GM21576 (cell line): ENCODE measurements around the gene RFTN1.

Experiments used
- ATAC-seq: cut with Tn5 transposase; IDR thresholded peaks from one replicate; pipeline ENCODE4 v1.9.1; 2021; ENCODE audit warnings: mild to moderate bottlenecking, moderate library complexity; ENCODE audit not compliant: unreplicated experiment

Gene RFTN1

GRCh38 chr3:16533928-16534574 is 20.6 kb upstream of the RFTN1 start:
- no peak for ATAC-seq

GRCh38 chr3:16529264-16529663 is 15.8 kb upstream of the RFTN1 start:
- no peak for ATAC-seq

- no peak for ATAC-seq
Measured at GRCh38 chr3:16528581-16528993, 15.1 kb upstream of the RFTN1 start.

GRCh38 chr3:16528106-16528505 is 14.6 kb upstream of the RFTN1 start:
- no peak for ATAC-seq

- ATAC-seq: no peak
Measured at GRCh38 chr3:16524196-16524595, 10.7 kb upstream of the RFTN1 start.

- no peak for ATAC-seq
Measured at GRCh38 chr3:16523778-16524177, 10.3 kb upstream of the RFTN1 start.

- ATAC-seq: no peak
Measured at GRCh38 chr3:16522834-16523233, 9.3 kb upstream of the RFTN1 start.

- peak; percentile 38 for ATAC-seq
Measured at GRCh38 chr3:16520970-16521881, 7.7 kb upstream of the RFTN1 start.

GRCh38 chr3:16520241-16520969 is 6.9 kb upstream of the RFTN1 start:
- ATAC-seq: no peak

- ATAC-seq: no peak
Measured at GRCh38 chr3:16516695-16517481, 3.4 kb upstream of the RFTN1 start.

- no peak for ATAC-seq
Measured at GRCh38 chr3:16515885-16516420, 2.5 kb upstream of the RFTN1 start.

GRCh38 chr3:16514755-16515353 is 1.4 kb upstream of the RFTN1 start:
- ATAC-seq: no peak

GRCh38 chr3:16514021-16514700 is 662 bp upstream of the RFTN1 start:
- no peak for ATAC-seq

GRCh38 chr3:16512435-16513140 is 911 bp downstream of the RFTN1 start:
- no peak for ATAC-seq

- ATAC-seq: peak; percentile 50
Measured at GRCh38 chr3:16511681-16512434, 1.6 kb downstream of the RFTN1 start.

- peak; percentile 12 for ATAC-seq
Measured at GRCh38 chr3:16510620-16511319, 2.7 kb downstream of the RFTN1 start.
